NCI-H510A (cell line): ENCODE measurements around the gene SH3PXD2A.
"Not testable (repeated sequence)": the region's sequence is repeated elsewhere in the genome, so short reads cannot be mapped to it uniquely, and the experiment has no call there.

Source experiments
- DNase-seq: peaks from one replicate; lab custom pipeline; 2025; lab: John Stamatoyannopoulos, UW

The SH3PXD2A gene

GRCh38 chr10:103666087-103666761 is 189.2 kb downstream of the SH3PXD2A start:
- peak; percentile 32 for DNase-seq

- DNase-seq, result no peak
Measured at GRCh38 chr10:103665162-103665889, 190.1 kb downstream of the SH3PXD2A start.

GRCh38 chr10:103663802-103664201 is 191.6 kb downstream of the SH3PXD2A start:
- peak; percentile 45 for DNase-seq

- no peak for DNase-seq
Measured at GRCh38 chr10:103663236-103663635, 192.1 kb downstream of the SH3PXD2A start.

- DNase-seq, result not testable (repeated sequence)
Measured at GRCh38 chr10:103662704-103663103, 192.7 kb downstream of the SH3PXD2A start.

- DNase-seq, result peak; percentile 95
Measured at GRCh38 chr10:103661198-103661950, 194.0 kb downstream of the SH3PXD2A start.

- peak; percentile 43 for DNase-seq
Measured at GRCh38 chr10:103660364-103661197, 194.8 kb downstream of the SH3PXD2A start.

- peak; percentile 88 for DNase-seq
Measured at GRCh38 chr10:103659674-103660363, 195.6 kb downstream of the SH3PXD2A start.

- no peak for DNase-seq
Measured at GRCh38 chr10:103658049-103658577, 197.3 kb downstream of the SH3PXD2A start.

- no peak for DNase-seq
Measured at GRCh38 chr10:103657061-103657591, 198.2 kb downstream of the SH3PXD2A start.

- no peak for DNase-seq
Measured at GRCh38 chr10:103654925-103655324, 200.5 kb downstream of the SH3PXD2A start.

- DNase-seq, result peak; percentile 55
Measured at GRCh38 chr10:103653581-103654037, 201.8 kb downstream of the SH3PXD2A start.

- peak; percentile 40 for DNase-seq
Measured at GRCh38 chr10:103652599-103653281, 202.6 kb downstream of the SH3PXD2A start.

- DNase-seq, result no peak
Measured at GRCh38 chr10:103651783-103652476, 203.4 kb downstream of the SH3PXD2A start.

- no peak for DNase-seq
Measured at GRCh38 chr10:103651333-103651732, 204.0 kb downstream of the SH3PXD2A start.

GRCh38 chr10:103649654-103650423 is 205.5 kb downstream of the SH3PXD2A start:
- DNase-seq, result peak; percentile 86

- DNase-seq, result no peak
Measured at GRCh38 chr10:103648636-103649532, 206.5 kb downstream of the SH3PXD2A start.

GRCh38 chr10:103648251-103648635 is 207.1 kb downstream of the SH3PXD2A start:
- no peak for DNase-seq
